H54 (cell line): ENCODE measurements around the gene TESK2.

ENCODE experiments used
- DNase-seq: peaks from one replicate; pipeline ENCODE4 v3.0.0; 2011; ENCODE audit warnings: low spot score, mixed read lengths; ENCODE audit not compliant: insufficient read length
- FAIRE-seq: peaks from 3 replicates; lab custom pipeline; 2011; peaks lifted over from hg19 to GRCh38; lab: Jason Lieb, UNC
- POLR2A ChIP-seq: IDR thresholded peaks from 2 replicates; pipeline ENCODE4 v1.6.1; 2011; ENCODE audit warnings: low read depth, mild to moderate bottlenecking, low read length

The TESK2 gene

GRCh38 chr1:45302505-45303150 is 188.3 kb downstream of the TESK2 start:
- FAIRE-seq (no peak), DNase-seq (no peak)
- TF ChIP-seq POLR2A: no peak

GRCh38 chr1:45300669-45300997 is 190.3 kb downstream of the TESK2 start:
- DNase-seq (no peak), FAIRE-seq (no peak)
- no peak for TF ChIP-seq POLR2A

- TF ChIP-seq POLR2A: no peak
- DNase-seq (peak; percentile 42), FAIRE-seq (no peak)
Observed at GRCh38 chr1:45299981-45300668, 190.8 kb downstream of the TESK2 start.

DNA sequence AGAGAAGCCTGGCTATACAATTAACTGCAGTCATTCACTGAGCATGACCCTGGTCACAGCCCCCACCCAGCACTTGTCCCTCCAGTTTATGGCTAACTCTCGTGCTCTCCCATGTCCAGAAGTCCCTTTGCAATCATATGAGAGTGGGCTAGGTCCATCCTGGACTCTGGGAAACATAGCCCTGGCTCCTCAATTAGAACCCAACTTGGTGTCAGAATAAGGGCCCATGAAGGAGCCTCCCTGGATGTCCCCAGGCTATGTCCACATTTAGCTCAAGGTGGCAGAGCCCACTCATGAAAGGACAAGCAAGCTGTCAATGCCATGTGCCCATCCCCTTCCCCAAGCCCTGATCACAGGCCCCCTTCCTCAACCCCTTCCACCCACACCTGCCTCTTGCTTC is 191.7 kb downstream of the TESK2 start:
- FAIRE-seq (no peak), DNase-seq (no peak)
- TF ChIP-seq POLR2A: no peak

DNA sequence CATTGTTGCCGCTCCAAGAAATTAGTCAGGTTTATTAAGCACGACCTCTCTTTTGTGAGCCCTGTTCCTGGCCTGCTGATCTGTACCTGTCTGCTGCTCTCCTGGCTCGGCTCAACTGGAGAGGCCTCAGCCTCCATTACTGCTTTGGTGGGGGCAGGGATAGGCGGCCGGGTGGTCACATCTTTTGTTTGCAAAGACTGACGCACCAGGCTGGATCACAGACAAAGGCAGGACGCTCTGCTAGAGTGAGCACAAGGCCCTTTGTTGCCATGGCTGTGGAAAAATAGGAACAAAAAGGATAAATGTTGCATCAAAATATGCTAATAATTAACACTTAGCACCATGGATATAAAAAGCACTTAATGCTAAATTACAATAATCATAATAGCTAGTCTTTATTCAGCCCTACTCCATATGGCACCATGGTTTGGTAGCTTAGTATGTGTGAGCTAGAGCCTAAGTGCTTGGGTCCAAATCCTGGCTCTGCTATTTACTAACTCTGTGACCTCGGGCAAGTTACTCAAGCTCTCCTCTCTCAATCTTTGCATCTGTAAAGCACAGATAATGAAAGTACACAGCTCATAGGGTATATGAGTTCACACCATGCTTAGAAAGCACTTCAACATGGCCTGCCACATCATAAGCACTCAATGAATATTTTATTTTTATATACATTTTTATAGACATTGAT is 193.2 kb downstream of the TESK2 start:
- no peak for TF ChIP-seq POLR2A
- no peak for FAIRE-seq

More for the DNA sequence above, 193.2 kb downstream of the TESK2 start:
- DNase-seq: no peak
